Measurements from ENCODE around the gene ANKS6.

The ANKS6 gene

DNA sequence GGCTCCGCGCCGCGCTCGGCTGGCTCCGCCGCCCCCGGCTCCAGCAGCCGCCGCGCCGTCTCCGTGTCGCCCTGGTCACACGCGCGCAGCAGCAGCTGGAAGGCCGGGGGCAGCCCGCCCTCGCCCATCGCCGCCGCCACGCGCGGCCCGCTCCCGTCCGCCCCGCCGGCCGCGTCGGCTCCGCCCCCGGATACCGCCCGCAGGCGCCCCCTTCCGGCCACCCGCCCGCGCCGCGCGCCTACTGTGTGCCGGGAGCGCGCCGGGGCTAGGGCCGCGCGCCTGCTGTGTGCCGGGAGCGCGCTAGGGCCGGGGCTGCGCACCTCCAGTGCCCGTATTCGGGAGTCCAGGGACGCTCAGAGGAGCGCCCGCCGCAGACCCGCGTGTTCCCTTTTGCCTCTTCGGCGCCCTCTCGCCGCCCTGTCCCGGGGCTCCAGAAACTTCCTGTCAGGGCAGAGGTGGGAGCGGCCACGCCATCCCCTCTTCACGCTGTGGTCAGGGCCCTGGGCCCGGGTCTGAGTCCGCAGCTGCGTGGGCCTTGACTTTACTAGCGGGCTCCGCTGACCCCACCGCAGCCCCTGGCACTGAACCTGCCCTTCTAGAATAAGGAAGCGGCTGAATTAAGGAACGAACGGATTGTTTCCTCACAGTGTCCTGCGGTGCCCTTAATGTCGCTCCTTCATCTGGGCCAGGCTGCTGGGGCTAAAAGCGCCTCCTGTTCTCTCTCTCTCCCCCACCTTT lies at the start of gene ANKS6:
TSS of gene ANKS6 (minus strand) at position 192 of the 738 bp plus-strand sequence. CDS start at position 128, 64 bp downstream.
- peak; percentile 51 for DNase-seq

DNA sequence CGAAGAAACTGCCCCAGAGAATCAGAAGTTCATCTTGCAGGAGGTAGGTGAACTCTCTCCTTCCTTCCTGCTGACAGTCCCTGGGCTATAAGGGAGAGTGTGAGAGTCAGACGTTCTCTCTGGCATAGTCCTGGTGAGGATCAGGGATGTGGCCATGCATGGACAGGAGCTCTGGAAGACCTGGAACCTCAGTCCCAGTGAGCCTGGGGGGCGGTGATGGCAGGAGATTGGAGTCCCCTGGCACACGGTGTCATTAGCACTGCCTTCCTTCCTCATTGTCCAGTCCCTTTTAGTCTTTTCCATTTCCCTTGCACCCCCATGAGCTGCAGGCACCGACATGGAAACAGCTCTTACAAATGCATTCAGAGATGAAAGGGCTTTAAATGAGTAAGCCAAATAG lies 49.7 kb upstream of the ANKS6 start:
- DNase-seq = no peak

DNA sequence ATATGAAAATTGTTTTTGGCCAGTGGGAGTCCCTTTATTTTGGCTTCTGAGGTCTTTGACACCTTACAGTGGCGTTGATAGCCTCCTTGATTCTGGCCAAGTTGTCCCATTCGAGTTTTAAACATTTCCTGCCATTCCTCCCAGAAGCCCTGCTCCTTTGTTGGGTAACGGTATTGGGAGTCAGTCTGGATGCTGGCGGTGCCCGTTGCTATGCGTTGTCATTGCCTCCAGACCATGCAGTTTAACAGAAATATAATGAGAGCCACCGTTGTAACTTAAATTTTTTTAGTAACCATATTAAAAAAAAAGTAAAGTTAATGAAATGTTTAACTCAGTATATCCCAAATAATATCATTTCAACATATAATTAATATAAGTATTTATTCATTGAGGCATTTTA lies 46.2 kb upstream of the ANKS6 start:
- DNase-seq = no peak

DNA sequence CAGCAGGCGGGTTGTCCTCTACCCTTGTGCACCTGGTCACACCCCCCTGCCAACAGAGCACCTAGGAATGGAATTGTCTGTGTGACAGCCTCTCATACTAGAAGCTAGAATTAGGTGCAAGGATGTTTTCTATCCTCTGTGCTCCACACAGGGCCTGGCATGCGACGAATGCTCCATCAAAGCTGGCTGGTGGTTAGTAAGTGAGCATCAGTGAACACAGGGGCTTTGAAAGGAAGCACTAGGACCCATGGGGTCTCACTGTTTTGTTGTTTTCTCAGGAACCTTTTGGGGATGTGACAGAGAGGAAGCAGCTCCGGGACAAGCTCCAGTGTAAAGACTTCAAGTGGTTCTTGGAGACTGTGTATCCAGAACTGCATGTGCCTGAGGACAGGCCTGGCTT lies 43.4 kb upstream of the ANKS6 start:
- no peak for DNase-seq

DNA sequence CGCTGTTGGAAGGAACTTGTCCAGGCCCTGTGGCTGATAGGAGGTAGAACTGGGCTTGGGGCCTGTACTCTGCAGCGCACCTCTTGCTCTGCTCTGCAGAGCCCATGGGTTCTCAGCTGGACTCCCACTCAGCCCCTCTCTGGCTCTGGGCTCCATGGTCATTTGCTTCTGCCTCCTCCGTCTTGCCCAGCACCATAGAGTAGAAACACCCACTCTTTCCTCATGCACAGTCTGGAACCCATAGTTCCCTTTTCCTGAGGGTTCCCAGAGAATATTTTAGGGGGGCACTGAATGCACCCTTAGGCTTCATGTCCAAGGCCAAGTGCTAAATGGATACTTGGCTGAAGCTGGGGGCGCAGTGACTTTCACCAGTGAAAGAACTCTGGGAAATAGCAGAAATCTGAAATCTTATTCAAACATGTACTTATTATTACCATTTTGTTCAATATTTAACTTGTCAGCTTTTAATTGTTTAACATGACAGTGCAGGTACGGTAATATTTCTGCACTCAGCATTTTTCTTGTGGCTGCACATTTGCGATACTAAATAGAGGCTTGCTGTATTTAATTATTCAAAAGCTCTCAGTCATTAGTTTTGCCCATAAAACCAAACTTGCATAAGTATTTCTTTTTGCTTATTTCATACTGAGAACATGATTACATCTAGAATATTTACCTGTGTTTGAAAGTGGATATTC lies 42.7 kb upstream of the ANKS6 start:
- no peak for DNase-seq

DNA sequence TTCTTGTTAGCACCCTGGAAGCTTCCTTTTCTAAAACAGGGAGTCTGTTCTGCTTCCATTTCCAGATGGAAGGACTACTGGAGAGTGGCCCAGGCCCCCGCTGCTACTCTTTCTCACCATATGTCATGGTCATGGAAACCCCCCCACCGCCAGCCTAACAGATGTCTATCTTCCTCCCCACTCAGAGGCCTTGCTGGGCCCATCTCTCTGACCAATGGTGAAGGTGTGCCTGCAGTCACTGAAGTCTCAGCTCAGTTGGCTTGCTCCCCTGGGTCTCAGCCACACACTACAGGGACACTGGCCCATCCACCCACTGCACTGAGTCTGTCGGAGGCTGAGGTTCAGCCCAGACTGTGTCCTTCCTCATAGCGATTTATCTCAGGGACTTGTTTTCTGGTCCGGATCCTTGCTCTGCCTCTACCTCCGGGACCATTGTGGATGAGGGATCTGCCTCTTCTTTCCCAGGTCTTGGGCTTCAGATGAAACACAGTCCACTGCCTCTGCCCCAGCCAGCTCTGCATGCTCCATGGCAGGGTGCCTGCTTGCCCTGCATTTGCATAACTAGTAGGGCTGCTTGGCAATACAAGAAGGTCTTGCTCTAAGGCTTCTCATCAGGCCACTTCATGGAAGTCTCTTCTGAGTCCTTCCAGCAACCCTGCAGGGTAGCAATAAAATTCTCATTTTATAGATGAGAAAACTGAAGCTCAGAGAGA lies 42.0 kb upstream of the ANKS6 start:
- DNase-seq = no peak

DNA sequence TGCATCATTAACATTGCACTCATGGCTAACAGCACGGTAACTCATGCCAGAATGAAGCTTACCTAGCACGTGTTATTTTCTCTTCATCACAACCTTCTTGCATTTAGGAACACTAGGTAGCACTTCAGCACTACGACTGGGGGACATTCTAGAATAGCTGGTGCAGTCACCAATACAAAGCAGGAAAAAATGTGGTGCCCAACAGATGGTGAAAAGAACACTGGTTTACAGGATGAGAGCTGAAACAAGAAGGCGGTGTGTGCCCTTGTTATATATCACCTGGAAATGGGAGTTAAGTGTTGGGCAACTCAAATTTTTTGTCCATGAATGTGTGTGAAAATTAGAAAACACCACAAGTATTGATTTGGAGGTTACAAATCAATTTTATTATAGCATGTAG lies 41.2 kb upstream of the ANKS6 start:
- DNase-seq = no peak

DNA sequence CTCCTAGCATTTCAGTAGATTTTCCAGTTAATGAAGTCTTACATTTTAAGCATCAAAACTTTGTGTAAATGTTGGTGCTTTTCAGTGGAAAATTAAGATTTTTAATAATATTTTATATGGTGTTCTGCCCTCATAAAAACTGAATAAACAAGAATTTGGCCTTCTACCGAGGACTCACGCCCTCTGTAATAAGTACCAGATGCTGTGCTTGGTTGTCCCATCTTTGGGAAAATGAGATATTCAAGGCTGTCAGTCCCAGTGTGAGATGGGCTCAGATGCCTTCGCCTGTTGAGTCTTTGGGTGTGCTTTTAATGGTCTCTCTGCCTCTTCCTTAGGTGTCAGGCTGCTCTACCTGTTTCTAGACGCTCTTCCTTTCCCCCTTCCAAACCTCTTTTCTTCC lies 39.9 kb upstream of the ANKS6 start:
- no peak for DNase-seq

DNA sequence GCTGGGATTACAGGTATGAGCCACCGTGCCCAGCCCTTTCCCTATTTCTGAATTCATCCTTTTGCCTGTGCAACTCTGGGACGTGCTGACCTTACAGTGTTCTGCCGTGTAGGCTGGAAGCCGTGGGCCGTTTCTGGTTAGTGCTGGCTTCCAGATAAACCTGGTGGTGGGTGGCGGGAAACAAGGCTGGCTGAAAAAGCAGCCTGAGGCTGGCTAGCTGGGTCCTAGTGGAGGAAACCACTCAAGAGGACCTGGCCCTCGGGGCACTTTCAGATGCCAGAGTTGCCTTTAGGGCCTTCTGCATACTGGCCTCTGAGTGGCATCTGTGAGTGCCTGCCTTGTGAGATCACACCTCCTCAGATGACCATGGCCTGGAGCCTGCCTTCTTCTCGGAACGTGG lies 38.0 kb upstream of the ANKS6 start:
- DNase-seq = no peak

DNA sequence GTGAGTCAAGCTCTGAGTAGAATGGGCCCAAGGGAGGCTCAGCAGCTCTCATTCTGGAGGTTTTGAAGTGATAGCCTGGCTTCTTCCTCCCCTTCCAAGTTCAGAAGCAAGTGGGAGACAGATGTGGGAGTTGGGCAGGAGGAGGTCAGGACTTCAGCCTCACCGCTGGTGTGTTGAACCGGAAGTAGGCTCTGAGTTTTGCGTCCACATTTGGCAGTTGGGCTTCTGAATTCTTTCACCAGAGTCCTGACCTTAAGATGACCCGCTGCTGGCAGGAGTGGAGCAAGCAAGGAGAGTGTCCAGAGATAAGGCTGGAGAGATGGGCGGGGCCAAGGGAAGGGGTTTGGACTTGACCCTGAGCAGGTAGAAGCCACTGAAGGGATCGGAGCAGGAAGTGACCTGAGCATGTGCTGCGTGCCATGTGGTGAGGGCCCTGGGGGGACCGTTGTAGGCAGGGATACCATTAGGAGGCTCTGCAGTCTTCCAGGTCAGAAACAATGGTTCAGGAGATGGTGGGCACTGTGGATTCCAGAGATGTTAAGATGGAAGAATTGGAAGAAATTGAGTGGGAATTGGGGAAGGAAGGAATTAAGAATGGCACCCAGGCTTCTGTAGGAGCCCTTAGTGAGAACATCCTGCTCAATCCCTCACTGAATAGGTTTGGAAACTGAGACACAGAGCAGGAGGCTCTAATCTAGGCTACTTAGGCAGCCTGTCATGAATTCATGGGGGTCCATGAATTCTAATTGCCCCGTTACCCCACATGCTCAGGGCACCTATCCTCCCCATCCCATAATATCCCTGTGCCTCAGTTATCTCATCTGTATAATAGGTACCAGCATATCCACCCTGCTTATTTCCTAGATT lies 37.0 kb upstream of the ANKS6 start:
- no peak for DNase-seq

DNA sequence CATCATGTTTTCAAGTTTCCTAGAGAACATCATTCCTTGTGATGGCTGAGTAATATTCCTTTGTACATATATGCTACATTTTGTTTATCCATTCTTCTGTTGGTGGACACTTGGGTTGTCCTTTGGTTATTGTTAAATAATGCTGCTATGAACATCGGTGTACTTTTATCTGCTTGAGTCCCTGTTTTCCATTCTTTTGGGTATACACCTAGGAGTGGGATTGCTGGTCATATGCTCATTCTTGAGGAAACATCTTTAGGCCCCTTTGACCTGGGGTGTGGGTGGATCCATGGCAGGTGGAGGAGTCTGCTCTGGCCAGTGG lies 36.4 kb upstream of the ANKS6 start:
- DNase-seq = no peak

DNA sequence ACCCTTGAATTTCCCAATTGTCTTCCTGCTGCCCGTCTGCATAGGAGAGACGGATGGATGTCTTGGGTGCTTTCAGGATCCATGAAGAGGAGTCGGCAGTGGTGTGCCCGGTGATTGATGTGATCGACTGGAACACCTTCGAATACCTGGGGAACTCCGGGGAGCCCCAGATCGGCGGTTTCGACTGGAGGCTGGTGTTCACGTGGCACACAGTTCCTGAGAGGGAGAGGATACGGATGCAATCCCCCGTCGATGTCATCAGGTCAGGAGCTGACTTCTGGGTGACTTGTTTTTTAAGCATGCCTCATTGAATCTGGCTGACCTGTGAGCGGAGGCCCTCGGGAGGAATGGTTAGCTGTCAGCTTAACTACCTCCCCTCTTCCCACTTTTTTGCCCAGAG lies 35.3 kb upstream of the ANKS6 start:
- DNase-seq = no peak

DNA sequence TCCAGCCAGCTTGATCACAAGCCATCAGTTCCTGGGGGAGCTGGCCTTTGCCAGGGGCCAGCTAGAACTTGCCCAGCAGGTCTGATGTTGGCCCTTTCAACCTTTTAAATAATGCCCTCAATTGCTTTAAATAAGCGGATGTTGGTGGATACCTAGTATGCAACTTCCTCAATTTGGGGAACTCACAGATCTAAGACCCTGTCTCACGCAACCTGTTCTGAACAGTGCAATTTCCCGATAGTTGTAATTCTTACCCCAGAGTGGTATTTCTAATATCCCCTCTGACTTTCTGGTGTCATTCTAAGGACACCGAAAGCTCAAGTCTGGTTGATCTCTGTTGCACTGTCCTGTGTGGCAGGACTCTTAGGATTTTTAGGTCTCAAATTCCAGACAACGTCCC lies 34.2 kb upstream of the ANKS6 start:
- no peak for DNase-seq

DNA sequence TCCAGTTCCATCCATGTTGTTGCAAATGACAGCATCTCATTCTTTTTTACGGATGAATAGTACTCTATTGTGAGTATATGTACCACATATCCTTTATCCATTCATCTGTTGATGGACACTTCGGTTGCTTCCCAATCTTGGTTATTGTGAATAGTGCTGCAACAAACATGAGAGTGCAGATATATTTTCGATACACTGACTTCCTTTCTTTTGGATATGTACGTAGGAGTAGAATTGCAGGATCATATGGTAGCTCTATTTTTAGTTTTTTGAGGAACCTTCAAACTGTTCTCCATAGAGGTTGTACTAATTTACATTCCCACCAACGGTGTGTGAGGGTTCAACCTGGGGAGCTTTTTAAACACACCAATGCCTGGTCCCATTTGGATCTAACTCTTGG lies 33.4 kb upstream of the ANKS6 start:
- no peak for DNase-seq

DNA sequence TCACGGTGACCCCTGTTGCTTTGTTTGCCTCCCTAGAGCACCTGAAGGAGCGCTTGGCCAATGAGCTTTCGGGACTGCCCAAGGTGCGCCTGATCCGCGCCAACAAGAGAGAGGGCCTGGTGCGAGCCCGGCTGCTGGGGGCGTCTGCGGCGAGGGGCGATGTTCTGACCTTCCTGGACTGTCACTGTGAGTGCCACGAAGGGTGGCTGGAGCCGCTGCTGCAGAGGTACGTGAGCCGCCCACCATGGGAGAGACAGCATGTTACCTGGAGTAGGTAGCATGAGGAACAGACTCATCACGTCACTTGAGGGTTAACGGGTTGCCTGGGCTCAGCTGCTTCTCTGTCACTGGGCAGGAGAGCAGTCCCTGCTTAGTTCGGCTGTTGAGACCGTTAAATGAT lies 30.4 kb upstream of the ANKS6 start:
- DNase-seq = no peak

DNA sequence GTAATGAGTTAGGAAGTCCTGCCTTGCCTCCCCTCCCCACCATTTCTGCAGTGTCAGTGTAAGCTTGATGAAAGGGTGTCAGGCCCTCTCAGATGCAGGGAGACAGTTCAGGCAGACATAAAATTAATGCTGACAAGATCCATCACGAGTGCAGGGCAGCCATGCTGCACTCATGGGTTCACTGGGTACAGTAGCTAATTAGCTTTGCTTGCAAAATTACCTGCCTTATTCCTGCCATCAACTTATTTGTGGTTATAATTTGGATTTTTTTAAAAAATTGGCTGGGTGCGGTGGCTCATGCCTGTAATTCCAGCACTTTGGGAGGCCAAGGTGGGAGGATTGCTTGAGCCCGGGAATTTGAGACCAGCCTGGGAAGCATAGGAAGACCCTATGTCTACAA lies 29.1 kb upstream of the ANKS6 start:
- DNase-seq = no peak

DNA sequence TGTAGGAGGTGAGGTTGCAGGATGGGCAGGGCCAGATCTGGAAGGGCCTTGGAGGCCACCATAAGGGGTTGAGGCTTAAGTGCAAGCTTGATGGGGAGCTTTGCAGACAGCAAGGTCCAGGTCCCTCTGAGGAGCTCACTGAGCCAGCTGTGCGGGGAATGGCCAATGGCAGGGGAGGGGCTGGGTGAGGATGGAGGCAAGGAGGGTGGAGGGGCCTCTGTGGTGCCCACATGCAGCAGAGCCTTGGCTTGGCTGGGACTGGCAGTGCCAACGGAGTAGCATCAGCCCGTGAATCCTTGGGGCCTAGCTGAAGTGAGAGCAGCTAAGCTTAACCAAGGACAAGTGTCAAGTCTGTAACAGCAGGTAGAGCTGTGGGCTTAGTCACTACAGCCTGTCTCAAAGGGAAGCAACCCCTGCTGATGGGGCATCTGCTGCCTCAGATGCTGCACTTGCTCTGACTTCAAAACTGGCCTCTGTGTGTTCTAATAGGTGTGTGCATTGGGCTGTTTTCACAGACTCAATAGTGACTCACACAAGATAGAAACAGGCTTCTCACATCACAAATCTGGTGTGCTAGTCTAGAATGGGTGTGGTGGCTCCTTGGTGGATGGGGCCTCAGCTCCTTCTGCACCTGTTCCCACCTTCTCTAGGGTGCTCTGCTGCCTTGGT lies 27.4 kb upstream of the ANKS6 start:
- DNase-seq = no peak

DNA sequence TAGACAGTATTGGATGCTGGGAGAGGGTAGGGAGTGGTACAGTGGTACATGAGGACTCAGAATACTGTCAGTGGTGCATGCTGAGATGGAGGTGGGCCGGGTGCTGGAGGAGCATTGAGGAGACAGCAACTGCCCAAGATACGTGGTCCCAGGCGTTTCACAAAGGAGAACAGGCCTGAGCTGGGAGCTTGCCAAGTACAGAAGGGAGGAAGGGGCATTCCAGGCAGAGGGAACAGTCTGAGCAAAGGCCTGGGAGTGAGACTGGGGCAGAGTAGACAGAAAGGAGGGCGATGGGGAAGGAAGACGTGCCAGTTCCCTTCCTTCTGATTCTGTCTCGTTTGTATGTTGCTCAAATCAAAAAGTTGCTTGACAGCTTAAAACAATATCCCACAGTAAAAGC lies 26.3 kb upstream of the ANKS6 start:
- DNase-seq = no peak

DNA sequence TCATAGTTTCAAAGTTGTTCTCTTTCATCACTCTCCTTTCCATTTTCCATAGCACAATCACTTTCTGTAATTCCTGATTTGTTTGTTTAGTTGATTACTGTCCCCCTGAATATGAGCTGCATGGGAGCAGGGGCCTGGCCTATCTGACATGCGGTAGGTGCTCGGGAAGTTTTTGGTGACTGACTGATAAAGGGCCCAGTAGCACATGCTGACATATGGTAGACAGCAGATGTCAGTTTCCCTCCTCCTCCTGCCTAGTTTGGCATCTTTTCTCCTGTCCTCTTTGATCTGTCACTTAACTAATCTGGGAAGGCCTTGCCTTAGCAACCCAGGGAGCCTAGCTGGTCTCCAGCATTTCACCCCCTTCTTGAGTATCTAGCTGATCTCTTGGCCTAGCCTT lies 25.5 kb upstream of the ANKS6 start:
- DNase-seq = no peak

DNA sequence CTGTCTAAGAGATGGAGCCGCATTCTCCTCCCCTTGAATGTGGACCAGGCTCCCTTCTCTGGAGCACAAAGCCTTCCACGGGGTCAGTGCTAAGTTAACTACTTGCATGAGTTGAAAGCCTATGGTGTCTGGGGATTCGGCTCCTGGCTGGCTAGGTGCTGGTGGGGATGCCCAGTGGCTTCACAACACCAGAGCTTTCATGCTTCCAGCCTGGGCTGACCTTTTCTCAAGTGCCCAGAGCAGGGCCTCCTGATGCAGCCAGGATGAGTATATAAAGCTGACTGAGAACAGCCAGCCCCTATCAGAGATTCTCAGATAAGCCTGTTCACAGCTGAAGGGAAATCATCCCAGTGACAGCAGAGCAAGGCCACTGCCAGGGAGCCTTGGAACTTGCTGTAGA lies 22.9 kb upstream of the ANKS6 start:
- DNase-seq = no peak

DNA sequence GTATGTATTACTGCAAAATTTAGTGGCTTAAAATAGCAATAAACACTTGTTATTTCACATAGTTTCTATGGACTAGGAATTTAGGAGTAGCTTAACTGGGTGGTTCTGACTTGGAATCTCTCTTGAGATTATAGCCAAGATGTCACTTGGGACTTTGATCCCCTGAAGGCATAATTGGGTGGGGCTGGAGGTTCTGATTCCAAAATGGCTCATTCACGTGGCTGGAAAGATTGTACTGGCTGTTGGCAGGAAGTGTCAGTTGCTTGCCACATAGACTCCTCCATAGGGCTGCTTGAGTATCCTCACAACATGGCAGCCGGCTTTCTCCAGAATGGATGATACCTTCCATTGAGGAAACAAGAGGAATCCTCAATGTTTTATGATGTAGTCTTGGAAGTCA lies 22.4 kb upstream of the ANKS6 start:
- no peak for DNase-seq

DNA sequence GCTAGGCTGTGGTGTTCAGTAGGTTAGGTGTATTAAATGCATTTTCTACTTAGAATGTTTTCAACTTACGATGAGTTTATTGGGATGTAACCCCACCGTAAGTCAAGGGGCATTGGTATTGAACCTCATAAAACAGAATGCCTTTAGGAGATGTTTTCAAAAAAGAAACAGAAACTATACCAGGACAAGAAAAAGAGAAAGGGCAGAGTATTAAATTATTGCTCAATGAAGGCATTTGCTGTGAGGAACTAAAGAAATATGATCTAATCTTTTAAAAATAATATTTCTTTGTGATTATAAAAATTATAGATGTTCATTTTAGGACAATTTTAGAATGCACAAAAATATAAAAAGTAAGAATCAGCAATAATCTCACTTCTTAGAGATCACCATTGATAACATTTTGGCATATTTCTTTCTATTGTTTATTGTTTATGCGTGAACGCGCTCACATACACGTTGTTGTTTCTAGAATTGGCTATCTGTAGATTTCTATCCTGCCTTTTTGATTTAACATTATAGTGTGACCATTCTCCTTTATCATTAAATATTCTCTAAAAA lies 19.1 kb upstream of the ANKS6 start:
- no peak for DNase-seq

Data from KG1 (cell line).